K562 (cell line): ENCODE data around the gene LAMB1. TPM values are rescaled to one million over a fixed set of nuclear protein-coding genes. Genes with fewer than 3 reads are reported as not detected.

ENCODE experiments used
- ARID2 ChIP-seq: fragments of 450-650 bp; IDR thresholded peaks from 2 replicates; pipeline ENCODE4 v1.6.1; 2017; ENCODE audit warnings: antibody characterized with exemption, mild to moderate bottlenecking
- CBX2 ChIP-seq: fragments of 200-600 bp; sonication (generic); IDR thresholded peaks from one replicate; pipeline ENCODE4 v1.6.1; 2012; ENCODE audit warnings: mild to moderate bottlenecking, low read length, inconsistent platforms; ENCODE audit not compliant: insufficient read depth, poor library complexity, severe bottlenecking
- JUN ChIP-seq, 2 experiments: sonication (generic) in 1 of 2; formaldehyde crosslinking in 1 of 2; IDR thresholded peaks; 2 replicates each; pipeline versions ENCODE4 v1.6.1 to v1.8.0; 2012 to 2022; ENCODE audit warnings: borderline replicate concordance in 2 of 2, mild to moderate bottlenecking in 2 of 2, improper control_type of control experiment in 1 of 2, low read depth in 1 of 2, low read length in 1 of 2, missing genetic modification reagents in 1 of 2
- POLR2AphosphoS2 ChIP-seq: IDR thresholded peaks from 2 replicates; pipeline ENCODE4 v1.6.1; 2012; ENCODE audit warnings: low read length, improper control_type of control experiment
- SETDB1 ChIP-seq: IDR thresholded peaks from one replicate; pipeline ENCODE4 v1.6.1; 2012; ENCODE audit warnings: low read length, control low read depth, inconsistent platforms
- SP1 ChIP-seq: sonication (generic); formaldehyde crosslinking; IDR thresholded peaks from 2 replicates; pipeline ENCODE4 v1.8.1; 2022; ENCODE audit warnings: mild to moderate bottlenecking, missing genetic modification reagents
- ZNF133 ChIP-seq: fragments of 250-450 bp; sonication (Bioruptor Pico); IDR thresholded peaks from 2 replicates; pipeline ENCODE4 v1.4.0; 2020; ENCODE audit warnings: mild to moderate bottlenecking
- ZNF232 ChIP-seq: sonication (generic); formaldehyde crosslinking; IDR thresholded peaks from 2 replicates; pipeline ENCODE4 v1.8.0; 2022; ENCODE audit warnings: mild to moderate bottlenecking, missing genetic modification reagents
- polyA plus RNA-seq, 8 experiments: library from polyadenylated mRNA; depleted of rRNA in 4 of 8; stranded (reverse) in 5 of 8; unstranded in 3 of 8; fragments of >200 nt; fragmentation: Nextera tagmentation in 2 of 8; fragmentation: Illumina TruSeq in 1 of 8; extraction: Ambion mirVana in 2 of 8; extraction: Trizol in 1 of 8; gene quantifications; 2 replicates each; pipeline versions ENCODE4 v1.2.1 to v1.2.3, GENCODE V29; 2011 to 2014; ENCODE audit warnings: inconsistent platforms in 1 of 8, missing spikeins in 1 of 8
- total RNA-seq, 7 experiments: library from RNA; depleted of rRNA in 6 of 7; stranded (reverse); fragments of >200 nt in 6 of 7; fragmentation: Illumina TruSeq in 2 of 7; extraction: Trizol in 2 of 7; gene quantifications; 2 replicates each; pipeline versions ENCODE4 v1.2.1 to v1.2.3, GENCODE V29; 2011 to 2021; ENCODE audit warnings: low replicate concordance in 1 of 7
- TF ChIP-seq, protein P1 (sequence below), 2 experiments: fragments of 450-650 bp in 1 of 2; sonication (generic) in 1 of 2; formaldehyde crosslinking in 1 of 2; IDR thresholded peaks; 2 replicates each; pipeline versions ENCODE4 v1.7.1 to v1.9.0; 2016 to 2022; ENCODE audit warnings: inconsistent platforms in 1 of 2, mild to moderate bottlenecking in 1 of 2, missing genetic modification reagents in 1 of 2
- TF ChIP-seq, protein P2 (sequence below): fragments of 450-650 bp; formaldehyde crosslinking; IDR thresholded peaks from 2 replicates; pipeline ENCODE4 v1.4.0; 2022; ENCODE audit warnings: missing genetic modification characterization
- TF ChIP-seq, protein P3 (sequence below): fragments of 450-650 bp; formaldehyde crosslinking; IDR thresholded peaks from 2 replicates; pipeline ENCODE4 v1.4.0; 2020; ENCODE audit warnings: mild to moderate bottlenecking, moderate library complexity

The LAMB1 gene
- total and polyA plus RNA-seq, 9 of the 15 experiments (the other 6 are each of a cell fraction or from before 2014, with no cell fraction given), result 6.0 to 17.7 (median 12.3) TPM

DNA sequence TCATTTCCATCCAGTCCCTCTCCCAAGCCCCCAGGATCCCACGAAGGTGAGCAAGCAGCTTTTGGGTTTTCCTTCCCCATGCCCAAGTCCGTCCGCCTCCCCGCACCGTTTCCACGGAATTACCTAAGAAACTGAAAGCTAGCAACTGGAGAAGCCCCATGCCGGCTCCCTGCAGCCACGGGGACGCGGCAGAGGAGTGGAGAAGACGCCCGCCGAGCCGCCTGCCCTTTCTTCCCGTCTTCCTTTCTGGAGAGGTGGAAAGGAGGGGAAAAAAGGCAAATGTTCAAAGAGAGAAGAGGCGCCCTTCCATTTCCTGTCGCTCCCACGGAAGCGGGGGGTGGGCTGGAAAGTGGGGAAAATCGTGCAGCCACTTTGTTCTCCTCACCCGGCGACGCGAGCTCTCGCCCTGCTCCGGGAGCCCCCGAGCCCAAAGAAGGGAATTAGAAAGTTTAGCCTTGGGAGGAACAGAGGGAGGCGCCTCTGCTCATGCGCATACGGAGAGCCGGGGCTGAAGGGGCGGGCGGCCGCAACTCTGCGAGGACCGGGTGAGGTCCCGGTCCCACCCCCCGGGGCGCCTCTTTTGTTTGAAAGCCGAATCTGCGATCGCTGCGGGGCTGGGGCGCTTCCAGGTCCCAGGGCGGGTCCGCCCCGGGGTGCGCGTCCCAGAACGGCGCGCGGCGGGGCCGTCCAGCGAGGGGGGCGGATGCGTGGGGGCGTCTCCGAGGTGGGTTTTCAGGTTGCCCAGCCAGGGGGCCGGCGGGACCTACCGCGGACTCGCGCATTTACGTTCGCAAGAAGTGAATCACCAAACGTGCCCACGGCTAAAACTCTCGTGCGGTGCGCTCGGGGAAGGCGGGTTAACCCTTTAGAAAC, at the start of gene LAMB1 (continued):
- TF ChIP-seq, protein P1, sequence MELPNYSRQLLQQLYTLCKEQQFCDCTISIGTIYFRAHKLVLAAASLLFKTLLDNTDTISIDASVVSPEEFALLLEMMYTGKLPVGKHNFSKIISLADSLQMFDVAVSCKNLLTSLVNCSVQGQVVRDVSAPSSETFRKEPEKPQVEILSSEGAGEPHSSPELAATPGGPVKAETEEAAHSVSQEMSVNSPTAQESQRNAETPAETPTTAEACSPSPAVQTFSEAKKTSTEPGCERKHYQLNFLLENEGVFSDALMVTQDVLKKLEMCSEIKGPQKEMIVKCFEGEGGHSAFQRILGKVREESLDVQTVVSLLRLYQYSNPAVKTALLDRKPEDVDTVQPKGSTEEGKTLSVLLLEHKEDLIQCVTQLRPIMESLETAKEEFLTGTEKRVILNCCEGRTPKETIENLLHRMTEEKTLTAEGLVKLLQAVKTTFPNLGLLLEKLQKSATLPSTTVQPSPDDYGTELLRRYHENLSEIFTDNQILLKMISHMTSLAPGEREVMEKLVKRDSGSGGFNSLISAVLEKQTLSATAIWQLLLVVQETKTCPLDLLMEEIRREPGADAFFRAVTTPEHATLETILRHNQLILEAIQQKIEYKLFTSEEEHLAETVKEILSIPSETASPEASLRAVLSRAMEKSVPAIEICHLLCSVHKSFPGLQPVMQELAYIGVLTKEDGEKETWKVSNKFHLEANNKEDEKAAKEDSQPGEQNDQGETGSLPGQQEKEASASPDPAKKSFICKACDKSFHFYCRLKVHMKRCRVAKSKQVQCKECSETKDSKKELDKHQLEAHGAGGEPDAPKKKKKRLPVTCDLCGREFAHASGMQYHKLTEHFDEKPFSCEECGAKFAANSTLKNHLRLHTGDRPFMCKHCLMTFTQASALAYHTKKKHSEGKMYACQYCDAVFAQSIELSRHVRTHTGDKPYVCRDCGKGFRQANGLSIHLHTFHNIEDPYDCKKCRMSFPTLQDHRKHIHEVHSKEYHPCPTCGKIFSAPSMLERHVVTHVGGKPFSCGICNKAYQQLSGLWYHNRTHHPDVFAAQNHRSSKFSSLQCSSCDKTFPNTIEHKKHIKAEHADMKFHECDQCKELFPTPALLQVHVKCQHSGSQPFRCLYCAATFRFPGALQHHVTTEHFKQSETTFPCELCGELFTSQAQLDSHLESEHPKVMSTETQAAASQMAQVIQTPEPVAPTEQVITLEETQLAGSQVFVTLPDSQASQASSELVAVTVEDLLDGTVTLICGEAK (IDR thresholded peaks at IDR 0.05), result no peak
- TF ChIP-seq, protein P1 (CRISPR knock-in tag; IDR thresholded peaks at IDR 0.05), result no peak
- TF ChIP-seq SETDB1 (no peak), ZNF232 (CRISPR knock-in tag) (0 out of 2 replicates have a peak, but pooled peaks have one; percentile 37), ARID2 (0 out of 2 replicates have a peak, but pooled peaks have one; percentile 12), JUN (IDR thresholded peaks at IDR 0.05; ENCODE audit: borderline replicate concordance, low read depth, low read length) (no peak), JUN (CRISPR knock-in tag; IDR thresholded peaks at IDR 0.05; ENCODE audit: borderline replicate concordance) (no peak), CBX2 (no peak), SP1 (CRISPR knock-in tag) (0 out of 2 replicates have a peak, but pooled peaks have one; percentile 34), ZNF133 (CRISPR knock-in tag) (no peak), POLR2AphosphoS2 (no peak)
- TF ChIP-seq, protein P2, sequence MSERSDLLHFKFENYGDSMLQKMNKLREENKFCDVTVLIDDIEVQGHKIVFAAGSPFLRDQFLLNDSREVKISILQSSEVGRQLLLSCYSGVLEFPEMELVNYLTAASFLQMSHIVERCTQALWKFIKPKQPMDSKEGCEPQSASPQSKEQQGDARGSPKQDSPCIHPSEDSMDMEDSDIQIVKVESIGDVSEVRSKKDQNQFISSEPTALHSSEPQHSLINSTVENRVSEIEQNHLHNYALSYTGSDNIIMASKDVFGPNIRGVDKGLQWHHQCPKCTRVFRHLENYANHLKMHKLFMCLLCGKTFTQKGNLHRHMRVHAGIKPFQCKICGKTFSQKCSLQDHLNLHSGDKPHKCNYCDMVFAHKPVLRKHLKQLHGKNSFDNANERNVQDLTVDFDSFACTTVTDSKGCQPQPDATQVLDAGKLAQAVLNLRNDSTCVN (CRISPR knock-in tag), result no peak
- TF ChIP-seq, protein P3, sequence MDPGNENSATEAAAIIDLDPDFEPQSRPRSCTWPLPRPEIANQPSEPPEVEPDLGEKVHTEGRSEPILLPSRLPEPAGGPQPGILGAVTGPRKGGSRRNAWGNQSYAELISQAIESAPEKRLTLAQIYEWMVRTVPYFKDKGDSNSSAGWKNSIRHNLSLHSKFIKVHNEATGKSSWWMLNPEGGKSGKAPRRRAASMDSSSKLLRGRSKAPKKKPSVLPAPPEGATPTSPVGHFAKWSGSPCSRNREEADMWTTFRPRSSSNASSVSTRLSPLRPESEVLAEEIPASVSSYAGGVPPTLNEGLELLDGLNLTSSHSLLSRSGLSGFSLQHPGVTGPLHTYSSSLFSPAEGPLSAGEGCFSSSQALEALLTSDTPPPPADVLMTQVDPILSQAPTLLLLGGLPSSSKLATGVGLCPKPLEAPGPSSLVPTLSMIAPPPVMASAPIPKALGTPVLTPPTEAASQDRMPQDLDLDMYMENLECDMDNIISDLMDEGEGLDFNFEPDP, result no peak
